Measurements from ENCODE around the gene CCRL2.

DNA sequence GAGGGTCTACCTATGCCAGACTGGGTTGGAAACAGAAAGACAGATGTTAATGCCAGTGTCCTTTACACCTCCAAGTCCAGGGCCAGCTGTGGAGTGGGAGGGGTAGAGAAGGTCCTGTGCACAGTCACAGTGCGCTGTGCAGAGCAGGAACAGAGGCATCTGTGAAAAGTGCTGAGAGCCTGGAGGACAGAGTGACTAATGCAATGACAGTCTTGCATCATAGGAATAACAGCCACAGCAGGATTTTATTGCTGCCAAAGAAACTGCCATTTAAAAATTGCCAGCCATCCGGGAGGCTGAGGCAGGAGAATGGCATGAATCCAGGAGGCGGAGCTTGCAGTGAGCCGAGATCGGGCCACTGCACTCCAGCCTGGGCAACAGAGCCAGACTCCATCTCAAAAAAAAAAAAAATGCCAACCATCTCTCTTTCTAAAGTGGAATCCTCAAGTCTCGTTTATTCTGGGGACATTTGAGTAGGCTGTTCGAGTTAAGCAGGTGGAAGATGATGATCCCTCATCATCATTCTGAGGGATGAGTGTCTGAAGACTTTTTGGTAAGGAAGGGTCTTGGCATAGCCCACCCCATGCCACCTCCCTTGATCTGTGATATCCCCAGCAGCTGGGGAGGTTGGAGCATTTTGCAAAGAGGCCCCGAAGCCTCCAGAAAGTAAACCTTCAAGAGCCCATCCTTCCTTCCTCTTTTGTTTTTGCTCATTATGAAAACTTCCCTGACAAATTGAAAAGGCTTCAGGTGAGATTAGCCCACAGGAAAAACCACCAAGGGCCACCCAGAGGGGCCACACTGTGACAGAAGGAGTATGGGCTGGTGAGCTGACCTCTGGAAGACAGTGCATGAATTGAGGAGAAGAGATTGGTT lies 45.4 kb upstream of the CCRL2 start:
- TF ChIP-seq EZH2 (IDR thresholded peaks at IDR 0.05; ENCODE audit: insufficient read depth, poor library complexity, severe bottlenecking) (no peak), EZH2phosphoT487 (IDR thresholded peaks at IDR 0.05; ENCODE audit: insufficient read depth, low read depth) (no peak)
